A673 (cell line): ENCODE data around the gene MINDY2.
"Not testable (repeated sequence)": the region's sequence is repeated elsewhere in the genome, so short reads cannot be mapped to it uniquely, and the experiment has no call there.

Source experiments
- CTCF ChIP-seq: fragments of 300-800, 200-600 bp; sonication (generic); conservative IDR thresholded peaks from 2 replicates; pipeline ENCODE4 v1.5.1; 2017; ENCODE audit warnings: low read depth, mild to moderate bottlenecking, antibody characterized with exemption, low read length, moderate library complexity, mixed read lengths
- EZH2 ChIP-seq: fragments of 200-600 bp; sonication (generic); IDR thresholded peaks from 2 replicates; pipeline ENCODE4 v1.6.1; 2017; ENCODE audit warnings: borderline replicate concordance, low read depth, mild to moderate bottlenecking, mixed read lengths, antibody characterized with exemption, low read length; ENCODE audit not compliant: poor library complexity, severe bottlenecking

- TF ChIP-seq EZH2, CTCF: not testable (repeated sequence)
Measured at GRCh38 chr15:58856621-58857020, 85.5 kb downstream of the MINDY2 start.
